Hepatocyte (in vitro differentiated cells): ENCODE measurements around the gene PTPRD.

Experiments
- CTCF ChIP-seq: fragments of 200-600 bp; sonication (generic); IDR thresholded peaks from 2 replicates; pipeline ENCODE4 v1.5.1; 2016; ENCODE audit warnings: antibody characterized with exemption, mild to moderate bottlenecking; ENCODE audit not compliant: poor library complexity
- EZH2 ChIP-seq: fragments of 200-600 bp; sonication (generic); IDR thresholded peaks from 2 replicates; pipeline ENCODE4 v1.6.1; 2016; ENCODE audit warnings: antibody characterized with exemption, mild to moderate bottlenecking, borderline replicate concordance
- EZH2phosphoT487 ChIP-seq: fragments of 200-600 bp; sonication (generic); IDR thresholded peaks from one replicate; pipeline ENCODE4 v1.6.1; 2018; ENCODE audit warnings: antibody characterized with exemption, mild to moderate bottlenecking, low read depth, moderate library complexity; ENCODE audit not compliant: unreplicated experiment, severe bottlenecking

- no peak for TF ChIP-seq CTCF
- no peak for TF ChIP-seq EZH2phosphoT487
- no peak for TF ChIP-seq EZH2
Measured at GRCh38 chr9:8348756-8349155, 2264.0 kb downstream of the PTPRD start.
